Fibroblast of skin of right quadriceps (primary cell): ENCODE results near the gene SCAMP2.
"Not testable (repeated sequence)": the region's sequence is repeated elsewhere in the genome, so short reads cannot be mapped to it uniquely, and the experiment has no call there.

Experiments
- DNase-seq: peaks from one replicate; pipeline ENCODE4 v3.0.0-alpha.2; 2013

SCAMP2 gene

GRCh38 chr15:74873036-74873755, at the start of gene SCAMP2:
SCAMP2 (minus strand) TSS chr15:74873365; CDS start chr15:74873255, 110 bp downstream.
- DNase-seq = peak; percentile 94

- no peak for DNase-seq
These were observed 47.3 kb upstream of the SCAMP2 start for GRCh38 chr15:74920456-74920855.

GRCh38 chr15:74917676-74918075, 44.5 kb upstream of the SCAMP2 start:
- no peak for DNase-seq

GRCh38 chr15:74913799-74914198, 40.6 kb upstream of the SCAMP2 start:
- not testable (repeated sequence) for DNase-seq

GRCh38 chr15:74913041-74913440, 39.9 kb upstream of the SCAMP2 start:
- DNase-seq = no peak

- no peak for DNase-seq
These were observed 35.5 kb upstream of the SCAMP2 start for GRCh38 chr15:74908635-74909034.

GRCh38 chr15:74907163-74907870, 34.2 kb upstream of the SCAMP2 start:
- DNase-seq = no peak

- DNase-seq = peak; percentile 79
These were observed 33.4 kb upstream of the SCAMP2 start, which contains the start of gene FAM219B for GRCh38 chr15:74906450-74907162. FAM219B (minus strand) TSS chr15:74906851; CDS start chr15:74906800, 51 bp downstream.

GRCh38 chr15:74906067-74906449, 32.9 kb upstream of the SCAMP2 start:
- peak; percentile 16 for DNase-seq

GRCh38 chr15:74904190-74904805, 31.1 kb upstream of the SCAMP2 start:
- DNase-seq = no peak

GRCh38 chr15:74903676-74904075, 30.5 kb upstream of the SCAMP2 start:
- DNase-seq = no peak

- no peak for DNase-seq
These were observed 29.3 kb upstream of the SCAMP2 start for GRCh38 chr15:74902295-74903075.

- DNase-seq = peak; percentile 43
These were observed 28.5 kb upstream of the SCAMP2 start for GRCh38 chr15:74901612-74902063.

- no peak for DNase-seq
These were observed 24.1 kb upstream of the SCAMP2 start for GRCh38 chr15:74897300-74897701.

- DNase-seq = no peak
These were observed 23.2 kb upstream of the SCAMP2 start for GRCh38 chr15:74896316-74896715.

GRCh38 chr15:74895830-74896229, 22.7 kb upstream of the SCAMP2 start:
- DNase-seq = no peak

GRCh38 chr15:74894383-74894782, 21.2 kb upstream of the SCAMP2 start:
- DNase-seq = not testable (repeated sequence)

- no peak for DNase-seq
These were observed 20.5 kb upstream of the SCAMP2 start for GRCh38 chr15:74893627-74894026.

- DNase-seq = no peak
These were observed 19.8 kb upstream of the SCAMP2 start for GRCh38 chr15:74892931-74893330.

GRCh38 chr15:74892313-74892712, 19.1 kb upstream of the SCAMP2 start:
- DNase-seq = no peak

- no peak for DNase-seq
These were observed 18.3 kb upstream of the SCAMP2 start for GRCh38 chr15:74891469-74891868.

- no peak for DNase-seq
These were observed 17.4 kb upstream of the SCAMP2 start for GRCh38 chr15:74890665-74890960.
